Fibroblast of gingiva (primary cell): Measurements from ENCODE around the gene NAIF1.
"Not testable (repeated sequence)": the region's sequence is repeated elsewhere in the genome, so short reads cannot be mapped to it uniquely, and the experiment has no call there.

Experiments used
- DNase-seq: peaks from one replicate; pipeline ENCODE4 v3.0.0-alpha.2; 2011; ENCODE audit warnings: low read depth

Gene NAIF1

GRCh38 chr9:128085943-128086342 is 18.8 kb upstream of the NAIF1 start:
- no peak for DNase-seq

GRCh38 chr9:128084746-128085145 is 17.6 kb upstream of the NAIF1 start:
- DNase-seq: no peak

GRCh38 chr9:128082151-128082550 is 15.0 kb upstream of the NAIF1 start:
- DNase-seq: no peak

GRCh38 chr9:128081056-128081455 is 13.9 kb upstream of the NAIF1 start:
- peak; percentile 96 for DNase-seq

- no peak for DNase-seq
Observed at GRCh38 chr9:128080206-128080605, 13.1 kb upstream of the NAIF1 start.

- no peak for DNase-seq
Observed at GRCh38 chr9:128078504-128079434, 11.6 kb upstream of the NAIF1 start.

GRCh38 chr9:128077847-128078503 is 10.9 kb upstream of the NAIF1 start:
- DNase-seq: no peak

GRCh38 chr9:128073253-128073886 is 6.2 kb upstream of the NAIF1 start:
- peak; percentile 79 for DNase-seq

- peak; percentile 96 for DNase-seq
Observed at GRCh38 chr9:128072144-128073021, 5.3 kb upstream of the NAIF1 start.

- DNase-seq: not testable (repeated sequence)
Observed at GRCh38 chr9:128071475-128071874, 4.4 kb upstream of the NAIF1 start.

GRCh38 chr9:128070874-128071273 is 3.8 kb upstream of the NAIF1 start:
- peak; percentile 66 for DNase-seq

GRCh38 chr9:128068386-128069205 is 1.5 kb upstream of the NAIF1 start:
- DNase-seq: no peak

GRCh38 chr9:128067645-128068385 is 695 bp upstream of the NAIF1 start, which contains the start of gene SLC25A25:
SLC25A25 (plus strand) TSS chr9:128068232; CDS start chr9:128068320, 88 bp downstream.
- DNase-seq: peak; percentile 99

- DNase-seq: no peak
Observed at GRCh38 chr9:128065907-128066712, 1.0 kb downstream of the NAIF1 start.

- DNase-seq: no peak
Observed at GRCh38 chr9:128062846-128063831, 4.0 kb downstream of the NAIF1 start.

GRCh38 chr9:128062279-128062678 is 4.8 kb downstream of the NAIF1 start:
- no peak for DNase-seq

GRCh38 chr9:128061275-128061960 is 5.7 kb downstream of the NAIF1 start:
- DNase-seq: no peak
